ENCODE measurements around the gene HMGN4. TPM values are rescaled to one million over a fixed set of nuclear protein-coding genes. Genes with fewer than 3 reads are reported as not detected.
A peak's percentile ranks its signal among the peaks of the same experiment; 100 is the strongest.

HMGN4 gene
- total and polyA plus RNA-seq, 2 donors (not counting 3 experiments of a cell fraction or from before 2014, with no cell fraction given), result 13.1 to 36.9 TPM

DNA sequence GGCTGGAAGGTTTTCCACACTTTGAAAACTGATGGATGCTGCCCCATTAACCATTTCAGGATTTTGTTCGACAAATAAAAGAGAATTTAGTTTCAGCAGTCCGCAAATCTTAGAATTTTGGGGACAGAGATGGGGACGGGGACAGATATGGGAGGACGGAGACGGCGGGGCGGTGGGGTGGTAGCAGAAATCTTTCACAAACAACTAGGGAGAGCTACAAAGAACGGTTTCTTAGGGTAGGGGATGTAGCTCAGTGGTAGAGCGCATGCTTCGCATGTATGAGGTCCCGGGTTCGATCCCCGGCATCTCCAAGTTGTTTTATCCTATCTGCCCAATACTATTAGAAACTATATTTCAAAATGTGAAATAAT lies 15.1 kb downstream of the HMGN4 start:
- Histone ChIP-seq H4K20me1 (replicated peaks; ENCODE audit: control insufficient read depth, extremely low read depth, insufficient read depth, low read length) (no peaks in the 10 kb centered on the region), H3K9ac (replicated peaks; ENCODE audit: extremely low read depth, insufficient read depth, low read length) (peak overlapping the region; percentile 52), H3K27me3 (ENCODE audit: control insufficient read depth in 2 of 2, insufficient read depth in 2 of 2, low read length in 2 of 2) (no peaks in the 10 kb centered on the region), H3K9me1 (replicated peaks; ENCODE audit: control insufficient read depth, extremely low read depth, insufficient read depth, low read length) (no peaks in the 10 kb centered on the region), H3K9me3 (replicated peaks; ENCODE audit: control insufficient read depth, insufficient read depth, low read length) (no peaks in the 10 kb centered on the region), H3K4me3 (replicated peaks in 1 of 3; ENCODE audit: insufficient read depth in 1 of 3, low read depth in 1 of 3, low read length in 3 of 3) (peak overlapping the region; percentile 29 to 70 (median 39)), H2AFZ (ENCODE audit: low read depth, low read length) (peak overlapping the region; percentile 47), H3K79me2 (ENCODE audit: control insufficient read depth, insufficient read depth, low read length) (no peaks in the 10 kb centered on the region), H3K27ac (ENCODE audit: insufficient read depth, low read depth, low read length) (peak overlapping the region; percentile 71), H3K4me1 (ENCODE audit: control insufficient read depth, extremely low read depth, insufficient read depth, low read length) (peaks cover 13% of the 10 kb centered on the region), H3K36me3 (ENCODE audit: control insufficient read depth in 2 of 2, extremely low read depth in 1 of 2, insufficient read depth in 2 of 2, low read length in 2 of 2) (no peaks in the 10 kb centered on the region), H3K4me2 (ENCODE audit: insufficient read depth, low read length) (peak overlapping the region; percentile 100)
- DNase-seq (ENCODE audit: low read depth, low spot score) (peak; percentile 82), FAIRE-seq (peak; percentile 82)
- TF ChIP-seq, protein P1, sequence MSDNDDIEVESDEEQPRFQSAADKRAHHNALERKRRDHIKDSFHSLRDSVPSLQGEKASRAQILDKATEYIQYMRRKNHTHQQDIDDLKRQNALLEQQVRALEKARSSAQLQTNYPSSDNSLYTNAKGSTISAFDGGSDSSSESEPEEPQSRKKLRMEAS (IDR thresholded peaks at IDR 0.05; ENCODE audit: insufficient read depth, insufficient read length), result no peak
- no peak for TF ChIP-seq POLR2A (IDR thresholded peaks at IDR 0.05; ENCODE audit: low read depth, low read length)
- TF ChIP-seq JUN (IDR thresholded peaks at IDR 0.05; ENCODE audit: borderline replicate concordance, insufficient read depth, insufficient read length, low read depth), result no peak
- TF ChIP-seq POLR2AphosphoS5 (IDR thresholded peaks at IDR 0.05; ENCODE audit: insufficient read depth, low read depth, low read length), result no peak
- TF ChIP-seq, protein P2, sequence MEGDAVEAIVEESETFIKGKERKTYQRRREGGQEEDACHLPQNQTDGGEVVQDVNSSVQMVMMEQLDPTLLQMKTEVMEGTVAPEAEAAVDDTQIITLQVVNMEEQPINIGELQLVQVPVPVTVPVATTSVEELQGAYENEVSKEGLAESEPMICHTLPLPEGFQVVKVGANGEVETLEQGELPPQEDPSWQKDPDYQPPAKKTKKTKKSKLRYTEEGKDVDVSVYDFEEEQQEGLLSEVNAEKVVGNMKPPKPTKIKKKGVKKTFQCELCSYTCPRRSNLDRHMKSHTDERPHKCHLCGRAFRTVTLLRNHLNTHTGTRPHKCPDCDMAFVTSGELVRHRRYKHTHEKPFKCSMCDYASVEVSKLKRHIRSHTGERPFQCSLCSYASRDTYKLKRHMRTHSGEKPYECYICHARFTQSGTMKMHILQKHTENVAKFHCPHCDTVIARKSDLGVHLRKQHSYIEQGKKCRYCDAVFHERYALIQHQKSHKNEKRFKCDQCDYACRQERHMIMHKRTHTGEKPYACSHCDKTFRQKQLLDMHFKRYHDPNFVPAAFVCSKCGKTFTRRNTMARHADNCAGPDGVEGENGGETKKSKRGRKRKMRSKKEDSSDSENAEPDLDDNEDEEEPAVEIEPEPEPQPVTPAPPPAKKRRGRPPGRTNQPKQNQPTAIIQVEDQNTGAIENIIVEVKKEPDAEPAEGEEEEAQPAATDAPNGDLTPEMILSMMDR (IDR thresholded peaks at IDR 0.05; ENCODE audit: extremely low read depth in 1 of 2, insufficient read depth in 1 of 2, low read depth in 1 of 2, low read length in 2 of 2), result no peak
- no peak for TF ChIP-seq EZH2 (IDR thresholded peaks at IDR 0.05; ENCODE audit: borderline replicate concordance, low read depth, low read length, severe bottlenecking)
- TF ChIP-seq GATA2 (IDR thresholded peaks at IDR 0.05; ENCODE audit: insufficient read depth, insufficient read length, low read depth, low read length), result no peak
- no peak for TF ChIP-seq MYC (IDR thresholded peaks at IDR 0.05; ENCODE audit: low read depth, low read length)
- TF ChIP-seq FOS (IDR thresholded peaks at IDR 0.05; ENCODE audit: borderline replicate concordance, insufficient read depth, low read length), result no peak
- dilution Hi-C loops (cut with MboI; ENCODE audit: extremely low pct_ligation_motif_present, low sequenced_read_pairs), result no loop called here
- intact Hi-C loops (cut with micrococcal nuclease), result loop anchor here (1.0 to 10.0 kb wide), 4 partner anchors 15 to 528 kb away; partner anchors contain the start of gene HMGN4
- POLR2A ChIA-PET, result no interaction called here
- BruUV-seq (replicated peaks), result no TSS peak
- CTCF ChIA-PET, result interaction anchor here (0.6 to 5.7 kb wide), 9 partner anchors 11 to 212 kb away, joined by 3 to 36 read pairs (median 5); partner anchors contain the start of gene HMGN4
